ENCODE data around the gene DDR1.
"Not testable (repeated sequence)": the region's sequence is repeated elsewhere in the genome, so short reads cannot be mapped to it uniquely, and the experiment has no call there.

The DDR1 gene

DNA sequence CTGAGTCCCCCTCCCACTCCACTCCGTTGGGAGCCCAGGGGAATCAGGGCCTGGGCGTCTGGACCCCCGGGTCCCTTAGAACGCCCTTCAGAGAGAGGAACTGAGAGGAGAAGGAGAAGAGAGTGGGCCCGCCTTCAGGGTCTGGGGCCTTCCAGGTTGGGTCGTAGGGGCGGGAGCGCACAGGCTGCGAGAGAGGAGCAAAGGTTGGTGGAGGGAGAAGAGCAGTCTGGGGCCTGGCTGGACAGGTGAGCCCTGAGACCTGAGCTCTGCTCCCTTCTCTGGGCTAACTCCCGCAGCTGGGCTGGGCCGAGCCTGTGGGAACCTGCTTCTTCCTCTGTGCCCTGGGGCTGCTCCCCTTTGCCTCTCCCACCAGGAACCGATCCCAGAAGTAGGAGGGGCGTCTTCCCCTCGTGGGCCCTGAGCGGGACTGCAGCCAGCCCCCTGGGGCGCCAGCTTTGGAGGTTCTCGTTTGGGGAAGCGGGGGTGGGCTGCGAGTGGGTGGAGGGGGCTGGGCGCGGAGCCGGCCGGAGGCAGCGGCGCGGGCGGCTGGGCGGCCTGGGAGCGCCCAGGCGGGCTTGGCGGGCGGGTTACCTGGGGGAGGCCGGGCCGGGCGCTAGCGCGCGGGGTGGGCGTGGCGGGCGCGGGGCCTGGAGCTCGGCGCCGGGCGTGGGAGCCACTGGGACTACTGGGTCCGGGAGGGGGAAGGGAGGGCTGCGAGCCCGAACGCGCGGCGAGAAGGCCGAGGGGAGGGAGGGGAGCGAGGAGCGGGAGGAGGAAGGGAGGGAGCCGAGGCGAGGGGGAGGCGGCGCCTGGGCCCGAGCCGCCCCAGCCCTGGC lies at the start of gene DDR1:
Gene DDR1, plus strand, starts transcription at position 835 of the 836 bp plus-strand sequence. CDS start 4,211 bp downstream, outside the sequence.
- no peak for DNase-seq

DNA sequence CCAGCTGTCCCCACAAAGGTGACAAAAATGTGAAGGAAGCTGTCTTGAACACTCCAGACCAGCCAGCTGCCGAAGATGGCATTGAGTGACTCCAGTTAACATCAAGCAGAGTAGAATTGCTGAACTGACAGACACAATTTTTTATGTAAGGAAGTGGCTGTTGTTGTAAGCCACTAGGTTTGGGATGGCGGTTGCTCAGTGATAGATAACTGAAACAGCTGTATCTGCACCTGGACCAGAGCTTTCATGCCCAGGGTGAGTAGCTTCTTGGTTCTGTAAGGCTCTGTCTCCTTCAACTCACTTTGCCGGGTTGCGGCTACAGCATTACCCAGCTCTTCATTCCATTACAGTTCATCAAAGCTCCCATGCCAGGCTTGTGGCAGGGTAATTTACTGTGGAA lies 49.7 kb upstream of the DDR1 start:
- no peak for DNase-seq

DNA sequence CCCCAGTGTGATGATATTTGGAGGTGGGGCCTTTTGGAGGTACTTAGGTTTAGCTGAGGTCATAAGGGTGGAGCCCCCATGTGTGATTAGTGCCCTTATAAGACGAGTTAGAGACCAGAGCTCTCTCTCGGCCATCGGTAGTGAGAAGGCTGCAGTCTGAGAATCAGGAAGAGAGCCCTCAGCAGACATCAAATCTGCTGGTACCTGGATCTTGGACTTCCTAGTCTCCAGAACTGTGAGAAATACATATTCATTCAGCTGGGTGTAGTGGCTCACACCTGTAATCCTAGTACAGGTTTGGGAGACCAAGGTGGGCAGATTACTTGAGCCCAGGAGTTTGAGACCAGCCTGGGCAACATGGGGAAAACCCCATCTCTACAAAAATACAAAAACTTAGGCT lies 48.7 kb upstream of the DDR1 start:
- no peak for DNase-seq

DNA sequence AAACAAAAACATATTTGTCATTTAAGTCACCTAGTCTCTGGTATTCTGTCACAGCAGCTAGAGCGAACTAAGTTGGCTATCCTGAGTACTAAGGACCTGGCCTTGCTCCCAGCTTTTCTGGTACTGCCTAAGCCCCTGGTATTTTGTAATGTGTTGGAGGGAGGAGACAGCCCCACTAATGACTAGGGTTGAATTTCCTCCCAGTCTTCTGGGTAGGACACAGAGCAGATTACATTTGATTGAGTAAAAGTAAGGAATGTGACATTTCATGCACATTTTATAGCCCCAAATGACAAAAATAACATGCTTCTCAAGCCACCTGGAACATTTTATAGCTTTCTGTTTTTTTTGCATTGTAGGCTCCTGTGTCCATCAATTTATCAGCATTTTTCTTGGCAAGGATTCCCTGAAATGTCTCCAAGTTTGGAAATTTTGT lies 47.9 kb upstream of the DDR1 start:
- no peak for DNase-seq

DNA sequence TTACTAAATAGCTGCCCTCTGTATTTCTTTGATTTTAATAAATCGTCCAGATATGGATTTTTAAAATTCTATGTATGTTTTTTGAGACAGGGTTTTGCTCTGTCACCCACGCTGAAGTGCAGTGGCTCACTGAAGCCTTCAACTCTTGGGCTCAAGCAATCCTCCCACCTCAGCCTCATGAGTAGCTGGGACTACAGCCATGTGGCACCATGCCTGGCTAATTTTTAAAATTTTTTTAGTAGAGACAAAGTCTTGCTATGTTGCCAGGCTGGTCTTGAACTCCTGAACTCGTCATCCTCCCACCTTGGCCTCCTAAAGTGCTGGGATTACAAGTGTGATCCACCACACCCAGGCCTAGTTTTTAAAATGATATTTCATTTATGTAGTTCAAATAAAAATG lies 47.4 kb upstream of the DDR1 start:
- no peak for DNase-seq

DNA sequence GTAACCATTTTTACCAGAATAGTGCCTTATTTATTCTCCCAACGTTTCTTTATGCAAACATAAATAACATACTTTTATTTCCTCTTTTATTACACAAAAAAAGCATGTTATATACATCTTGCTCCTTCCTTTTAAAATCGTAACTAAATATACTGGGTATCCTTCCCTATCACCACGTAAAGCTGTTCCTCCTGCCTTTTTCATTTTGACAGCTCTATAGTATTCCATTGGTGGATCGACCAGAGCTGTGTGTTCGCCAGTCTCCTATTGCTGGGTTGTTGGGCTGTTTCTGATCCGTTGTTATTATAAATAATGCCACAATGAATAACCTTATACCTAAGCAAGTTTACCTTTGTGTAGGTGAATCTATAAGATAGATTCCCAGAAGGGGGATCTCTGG lies 46.9 kb upstream of the DDR1 start:
- no peak for DNase-seq

DNA sequence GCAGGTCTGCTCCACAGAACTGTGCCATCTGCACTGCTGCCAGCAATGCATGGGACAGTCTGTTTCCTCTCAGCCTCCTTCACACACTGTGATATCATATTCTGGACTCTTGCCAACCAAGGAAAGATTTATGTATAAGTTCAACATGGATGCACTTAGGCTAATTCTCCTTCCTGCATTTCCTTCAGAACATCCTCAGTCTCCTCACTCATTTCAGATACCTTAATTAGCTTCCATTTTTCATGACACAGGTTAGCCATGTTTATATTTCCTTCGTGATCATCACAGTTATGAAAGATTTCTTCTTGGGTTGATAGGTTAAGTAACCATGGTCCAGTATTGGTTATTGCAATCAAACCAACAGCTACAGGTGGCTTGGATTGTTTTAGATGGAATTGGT lies 46.4 kb upstream of the DDR1 start:
- DNase-seq, result no peak

DNA sequence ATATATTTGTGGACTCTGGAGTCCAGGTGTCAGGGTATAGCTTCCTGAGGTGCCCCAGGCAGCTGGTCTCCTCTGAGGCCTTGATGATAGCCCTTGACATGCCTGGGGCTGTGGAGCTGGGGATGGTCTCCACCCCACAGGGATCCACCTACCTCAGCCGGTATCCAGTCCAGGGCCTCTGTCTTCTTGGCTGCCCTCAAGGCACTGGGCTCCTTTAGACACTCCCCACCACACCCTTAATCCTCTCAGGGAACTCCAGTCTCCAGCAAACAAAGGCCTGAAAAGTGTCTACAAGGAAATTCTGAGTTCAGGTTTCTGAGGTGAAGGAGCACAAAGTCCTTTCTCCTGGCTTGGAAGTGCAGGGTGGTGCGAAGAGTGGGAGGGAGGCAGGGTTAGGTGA lies 44.6 kb upstream of the DDR1 start:
- no peak for DNase-seq

DNA sequence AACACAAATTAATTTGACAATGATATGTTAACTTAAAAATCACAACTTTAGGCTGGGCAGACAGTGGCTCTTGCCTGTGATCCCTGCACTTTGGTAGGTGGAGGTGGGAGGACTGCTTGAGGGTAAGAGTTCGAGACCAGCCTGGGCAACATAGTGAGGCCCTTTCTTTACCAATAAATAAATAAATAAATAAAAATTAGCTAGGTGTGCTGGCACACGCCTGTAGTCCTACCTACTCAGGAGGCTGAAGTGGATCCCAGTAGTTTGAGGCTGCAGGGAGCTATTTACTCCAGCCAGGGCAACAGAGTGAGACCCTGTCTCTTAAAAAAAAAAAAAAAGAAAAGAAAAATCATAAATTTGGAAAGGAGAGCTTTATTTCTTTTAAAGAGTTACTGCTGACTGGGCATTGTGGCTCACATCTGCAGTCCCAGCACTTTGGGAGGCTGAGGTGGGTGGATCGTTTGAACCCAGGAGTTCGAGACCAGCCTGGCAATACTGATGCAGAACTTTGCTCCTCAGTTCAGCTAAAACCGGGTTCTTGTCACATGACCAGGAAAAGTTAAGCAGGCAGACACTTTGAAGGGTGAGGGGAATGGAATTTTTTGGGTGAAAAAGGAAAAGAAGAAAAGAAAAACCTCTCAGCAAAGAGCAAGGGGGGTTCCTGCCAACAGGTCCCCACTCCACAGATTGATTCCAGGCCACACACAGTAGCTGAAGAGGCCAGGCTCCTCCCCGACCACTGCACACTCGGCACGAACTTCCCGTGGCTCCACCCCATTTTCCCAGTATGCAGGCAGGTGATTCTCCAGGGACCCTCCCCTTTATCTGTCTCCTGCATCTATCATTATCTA lies 44.0 kb upstream of the DDR1 start:
- no peak for DNase-seq

DNA sequence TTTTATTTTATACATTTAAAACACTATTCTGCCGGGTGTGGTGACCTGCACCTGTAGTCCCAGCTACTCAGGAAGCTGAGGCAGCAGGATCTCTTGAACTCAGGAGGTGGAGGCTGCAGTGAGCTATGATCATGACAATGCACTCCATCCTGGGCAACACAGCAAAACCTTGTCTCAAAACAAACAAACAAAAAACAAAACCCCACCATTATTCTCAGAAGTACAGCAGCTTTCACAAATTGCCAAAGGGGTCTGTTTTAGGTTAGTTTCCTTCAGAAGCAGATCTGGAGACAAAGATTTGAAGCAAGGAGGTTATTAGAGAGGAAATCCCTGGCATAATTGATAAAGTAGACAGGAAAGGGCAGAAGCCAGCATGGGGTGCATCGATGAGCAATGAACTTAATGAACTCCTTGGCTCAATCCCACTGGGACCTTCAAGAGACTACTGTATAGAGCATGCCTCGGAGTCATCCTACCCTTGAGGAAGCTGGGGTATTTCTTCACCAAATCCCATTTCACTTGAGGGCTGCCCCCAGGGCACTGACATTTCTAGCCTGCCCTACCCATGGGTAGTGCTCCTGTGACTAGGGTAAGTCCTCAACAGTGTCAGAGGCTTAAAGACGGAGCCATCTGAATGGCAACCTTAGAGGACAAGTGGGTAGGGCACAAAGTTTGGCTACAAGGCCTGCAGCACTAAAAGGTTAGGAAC lies 43.2 kb upstream of the DDR1 start:
- no peak for DNase-seq

DNA sequence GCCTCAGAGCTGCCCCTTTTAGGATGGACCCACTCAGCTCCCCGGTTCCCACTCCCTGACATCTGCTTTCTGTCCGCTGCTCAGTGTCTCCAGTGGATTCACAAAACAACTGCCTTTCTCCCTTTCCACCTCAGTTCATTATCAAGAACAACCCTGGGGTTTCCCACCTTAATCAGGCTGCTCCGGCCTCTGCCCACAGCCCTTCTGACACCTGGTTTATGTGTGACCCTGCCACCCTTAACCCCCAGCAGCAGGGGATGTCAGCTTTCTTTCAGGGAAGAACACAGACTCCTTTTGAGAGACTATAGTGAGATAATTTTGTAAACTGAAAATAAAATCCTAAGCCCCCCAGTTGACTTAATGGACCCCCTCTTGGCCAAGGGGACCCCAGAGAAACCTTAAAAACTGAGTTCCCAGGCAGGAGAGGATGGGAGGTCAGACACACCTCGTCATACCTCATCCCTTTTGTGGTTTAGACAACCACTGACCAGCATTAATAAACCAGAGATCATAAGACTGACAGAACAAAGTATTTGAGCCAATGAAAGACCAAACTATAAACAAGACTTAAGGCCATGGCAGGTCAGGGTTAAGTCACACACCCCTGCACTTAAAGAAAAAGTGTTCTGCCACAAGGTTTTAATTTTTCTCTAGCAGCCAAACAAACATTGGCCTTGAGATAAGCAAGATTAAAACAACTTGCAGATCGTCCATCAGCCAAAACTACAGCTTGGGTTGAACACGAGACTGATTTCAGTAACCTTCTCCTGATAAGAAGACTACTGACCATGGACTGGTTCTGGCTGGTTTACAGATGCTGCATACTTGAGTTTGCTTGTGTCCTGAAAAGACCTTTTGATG lies 42.4 kb upstream of the DDR1 start:
- DNase-seq, result no peak

DNA sequence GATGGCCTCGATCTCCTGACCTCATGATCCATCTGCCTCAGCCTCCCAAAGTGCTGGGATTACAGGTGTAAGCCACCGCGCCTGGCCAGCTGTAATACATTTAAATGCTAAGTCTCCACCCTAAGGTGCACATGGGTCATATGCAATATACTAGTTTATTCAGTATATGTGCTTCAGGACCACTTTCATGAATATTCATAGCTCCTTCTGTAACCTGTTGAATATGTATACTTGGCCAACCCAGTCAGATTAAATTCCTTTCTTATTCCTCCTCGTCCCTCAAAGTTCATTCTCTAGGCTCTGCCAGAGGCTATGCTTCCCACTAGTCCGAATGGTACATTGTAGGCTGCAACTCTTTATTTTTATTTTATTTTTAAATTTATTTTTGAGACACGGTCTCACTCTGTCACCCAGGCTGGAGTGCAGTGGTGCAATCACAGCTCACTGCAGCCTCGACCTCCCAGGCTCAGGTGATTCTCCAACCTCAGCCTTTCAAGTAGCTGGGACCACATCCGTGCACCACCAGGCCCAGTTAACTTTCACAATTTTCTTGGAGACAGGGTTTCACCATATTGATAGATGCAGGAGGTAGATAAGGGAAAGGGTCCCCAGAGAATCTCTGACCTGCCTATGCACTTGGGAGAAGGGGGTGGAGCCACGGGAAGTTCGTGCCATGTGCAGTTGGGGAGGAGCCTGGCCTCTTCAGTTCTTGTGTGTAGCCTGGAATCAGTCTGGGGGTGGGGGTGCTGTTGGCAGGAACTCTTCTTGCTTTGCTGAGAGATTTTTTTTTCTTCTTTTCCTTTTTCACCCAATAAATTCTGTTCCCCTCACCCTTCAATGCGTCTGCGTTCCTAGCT lies 41.3 kb upstream of the DDR1 start:
- no peak for DNase-seq

DNA sequence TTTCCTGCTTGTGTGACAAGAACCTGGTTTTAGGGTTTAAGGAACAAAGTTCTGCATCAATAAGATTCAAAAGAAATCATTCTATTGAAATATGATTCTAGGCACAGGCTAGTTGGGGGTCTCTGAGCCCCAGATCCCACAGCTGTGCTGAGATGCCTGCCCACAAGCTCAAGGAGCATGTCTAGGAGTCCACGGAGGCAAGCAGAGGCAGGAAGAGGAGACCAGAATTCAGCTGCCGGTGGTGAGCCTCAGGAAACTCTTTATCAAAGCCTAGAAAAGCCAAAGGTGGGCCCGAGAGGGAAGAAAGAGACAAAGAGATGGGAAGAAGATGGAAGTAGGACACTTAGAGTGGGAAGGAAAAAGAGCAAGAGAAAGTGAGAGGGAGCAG lies 40.7 kb upstream of the DDR1 start:
- no peak for DNase-seq

DNA sequence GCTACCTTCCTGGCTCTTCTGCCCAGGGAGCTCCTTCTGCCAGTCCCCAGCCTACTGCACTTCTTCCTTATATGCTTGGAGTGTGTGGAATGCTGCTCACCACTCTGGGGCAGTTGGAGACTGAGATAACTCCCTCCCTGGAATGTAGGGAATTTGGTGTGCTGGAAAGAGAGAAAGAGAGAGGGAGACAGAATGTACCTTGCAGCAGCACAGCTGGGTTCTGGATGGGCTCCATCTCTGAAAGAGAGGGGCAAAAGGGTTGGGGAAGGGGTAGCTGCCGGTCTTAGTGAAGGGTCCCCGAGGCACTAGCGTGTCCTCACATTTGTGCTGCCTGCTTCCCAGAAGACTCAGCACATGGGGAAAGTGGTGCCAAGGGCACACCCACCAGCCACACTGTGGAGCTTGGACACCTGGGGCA lies 40.2 kb upstream of the DDR1 start:
- no peak for DNase-seq

DNA sequence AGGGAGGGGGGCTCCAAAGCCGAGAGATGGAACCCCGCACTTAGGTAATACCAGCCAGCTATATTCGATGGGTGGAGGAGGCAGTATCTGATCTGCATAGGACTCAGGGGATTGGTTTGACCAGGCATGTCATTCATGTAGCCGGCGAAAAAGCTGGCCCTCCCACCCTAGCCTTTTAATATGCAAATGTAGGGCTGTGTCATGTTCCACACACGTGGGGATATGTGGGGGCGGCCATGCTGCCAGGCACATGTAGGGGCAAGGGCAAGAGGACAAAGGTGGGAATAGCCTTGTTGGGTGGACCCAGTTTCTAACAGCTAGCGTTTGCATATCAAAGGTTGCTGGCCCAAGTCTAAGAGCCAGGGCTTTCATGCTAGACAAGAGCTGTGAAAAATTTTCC lies 39.1 kb upstream of the DDR1 start:
- no peak for DNase-seq

DNA sequence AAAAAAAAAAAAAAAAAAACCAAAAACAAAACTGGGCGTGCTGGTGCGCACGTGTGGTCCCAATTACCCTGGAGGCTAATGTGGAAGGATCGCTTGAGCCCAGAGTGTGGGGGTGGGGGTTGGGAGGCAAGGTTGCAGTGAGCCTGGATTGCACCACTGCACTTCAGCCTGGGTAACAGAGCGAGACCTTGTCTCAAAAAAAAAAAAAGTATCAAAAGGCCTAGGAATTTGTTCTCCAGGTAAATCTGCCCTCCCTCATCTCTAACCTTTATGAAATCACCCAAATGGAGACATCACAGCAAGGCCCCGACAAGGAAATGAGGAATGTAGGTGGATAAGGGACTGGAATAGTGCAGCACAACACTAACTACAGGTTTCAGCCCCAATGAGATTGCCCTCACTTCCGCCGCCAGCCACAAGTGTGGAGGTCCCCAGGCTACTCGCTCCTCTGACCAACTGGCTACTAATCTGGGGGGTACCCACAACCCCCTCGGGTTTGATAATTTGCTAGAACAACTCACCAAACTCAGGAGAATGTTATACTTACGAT lies 36.8 kb upstream of the DDR1 start:
- no peak for DNase-seq

DNA sequence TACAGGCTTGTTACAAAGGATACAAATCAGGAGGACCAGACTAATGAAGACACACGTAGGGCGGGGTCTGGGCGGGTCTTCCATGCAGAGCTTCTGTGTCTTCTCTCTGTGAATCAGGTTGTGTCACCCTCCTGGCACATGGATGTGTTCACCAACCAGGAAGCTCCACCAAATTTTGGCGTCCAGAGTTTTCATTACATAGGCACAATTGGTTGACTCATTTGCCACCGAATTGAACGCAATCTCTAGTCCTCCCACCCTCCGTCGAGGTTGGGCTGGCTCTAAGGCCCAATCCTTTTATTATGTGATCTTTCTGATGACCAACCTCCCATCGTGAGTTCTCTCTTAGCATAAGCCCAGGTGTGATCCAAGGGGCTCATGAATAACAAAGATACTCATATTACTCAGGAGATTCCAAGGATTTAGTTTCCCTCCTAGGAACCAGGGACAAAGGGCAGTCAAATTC lies 36.3 kb upstream of the DDR1 start:
- no peak for DNase-seq

DNA sequence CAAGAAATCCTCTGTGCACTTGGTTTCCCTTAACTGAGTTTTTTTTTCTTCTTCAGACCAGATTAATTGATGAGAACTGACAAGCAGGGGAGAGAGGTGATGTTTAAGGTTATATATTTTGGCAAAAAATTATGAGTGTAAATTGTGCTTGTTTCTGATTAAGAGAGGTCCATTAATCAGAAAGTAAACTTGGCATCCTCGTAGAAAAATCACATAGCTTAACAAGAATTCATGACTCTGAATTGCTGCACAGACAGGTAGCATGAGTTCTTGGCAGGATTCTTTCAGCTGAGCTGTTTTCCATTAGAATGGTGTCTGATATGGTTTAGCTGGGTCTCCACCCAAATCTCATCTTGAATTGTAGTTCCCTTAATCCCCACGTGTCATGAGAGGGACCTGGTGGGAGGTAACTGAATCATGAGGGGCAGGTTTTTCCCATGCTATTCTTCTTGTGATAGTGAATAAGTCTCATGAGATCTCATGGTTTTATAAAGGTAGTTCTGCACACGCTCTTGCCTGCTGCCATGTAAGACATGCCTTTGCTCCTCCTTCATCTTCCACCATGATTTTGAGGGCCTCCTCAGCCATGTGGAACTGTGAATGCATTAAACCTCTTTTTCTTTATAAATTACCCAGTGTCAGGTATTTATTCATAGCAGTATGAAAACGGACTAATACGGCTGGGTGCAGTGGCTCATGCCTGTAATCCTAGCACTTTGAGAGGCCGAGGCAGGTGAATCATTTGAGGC lies 34.2 kb upstream of the DDR1 start:
- DNase-seq, result no peak

DNA sequence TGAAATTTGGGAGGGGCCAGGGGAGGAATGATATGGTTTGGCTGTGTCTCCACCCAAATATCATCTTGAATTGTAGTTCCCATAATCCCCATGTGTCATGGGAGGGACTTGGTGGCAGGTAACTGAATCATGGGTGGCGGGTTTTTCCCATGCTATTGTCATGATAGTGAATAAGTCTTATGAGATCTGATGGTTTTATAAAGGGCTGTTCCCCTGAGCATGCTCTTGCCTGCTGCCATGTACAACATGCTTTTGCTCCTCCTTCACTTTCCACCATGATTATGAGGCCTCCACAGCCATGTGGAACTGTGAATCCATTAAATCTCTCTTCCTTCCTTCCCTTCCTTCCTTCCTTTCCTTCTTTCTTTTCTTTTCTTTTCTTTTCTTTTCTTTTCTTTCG lies 31.9 kb upstream of the DDR1 start:
- not testable (repeated sequence) for DNase-seq
